GM15510 (cell line): ENCODE measurements around the gene RYR1.

Experiments
- POLR2A ChIP-seq: IDR thresholded peaks from 3 replicates; pipeline ENCODE4 v1.6.1; 2011; ENCODE audit warnings: borderline replicate concordance; ENCODE audit not compliant: insufficient read length; ENCODE audit errors: extremely low read depth

RYR1 gene

DNA sequence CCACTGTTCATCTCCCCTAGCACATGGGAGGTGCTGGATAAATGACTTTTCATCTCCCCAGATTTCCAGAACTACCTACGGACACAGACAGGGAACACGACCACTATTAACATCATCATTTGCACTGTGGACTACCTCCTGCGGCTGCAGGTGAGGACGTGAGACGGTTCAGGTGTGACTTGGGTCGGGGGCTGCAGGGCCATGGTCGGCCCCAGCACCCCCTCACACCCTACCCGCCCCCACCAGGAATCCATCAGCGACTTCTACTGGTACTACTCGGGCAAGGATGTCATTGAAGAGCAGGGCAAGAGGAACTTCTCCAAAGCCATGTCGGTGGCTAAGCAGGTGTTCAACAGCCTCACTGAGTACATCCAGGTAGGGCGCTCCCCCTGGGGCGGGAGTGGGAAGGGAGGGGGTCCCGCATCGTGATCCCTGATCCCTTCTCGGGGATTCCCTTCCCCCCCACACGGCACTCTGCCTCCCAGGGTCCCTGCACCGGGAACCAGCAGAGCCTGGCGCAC is 109.9 kb downstream of the RYR1 start:
- no peak for TF ChIP-seq POLR2A

DNA sequence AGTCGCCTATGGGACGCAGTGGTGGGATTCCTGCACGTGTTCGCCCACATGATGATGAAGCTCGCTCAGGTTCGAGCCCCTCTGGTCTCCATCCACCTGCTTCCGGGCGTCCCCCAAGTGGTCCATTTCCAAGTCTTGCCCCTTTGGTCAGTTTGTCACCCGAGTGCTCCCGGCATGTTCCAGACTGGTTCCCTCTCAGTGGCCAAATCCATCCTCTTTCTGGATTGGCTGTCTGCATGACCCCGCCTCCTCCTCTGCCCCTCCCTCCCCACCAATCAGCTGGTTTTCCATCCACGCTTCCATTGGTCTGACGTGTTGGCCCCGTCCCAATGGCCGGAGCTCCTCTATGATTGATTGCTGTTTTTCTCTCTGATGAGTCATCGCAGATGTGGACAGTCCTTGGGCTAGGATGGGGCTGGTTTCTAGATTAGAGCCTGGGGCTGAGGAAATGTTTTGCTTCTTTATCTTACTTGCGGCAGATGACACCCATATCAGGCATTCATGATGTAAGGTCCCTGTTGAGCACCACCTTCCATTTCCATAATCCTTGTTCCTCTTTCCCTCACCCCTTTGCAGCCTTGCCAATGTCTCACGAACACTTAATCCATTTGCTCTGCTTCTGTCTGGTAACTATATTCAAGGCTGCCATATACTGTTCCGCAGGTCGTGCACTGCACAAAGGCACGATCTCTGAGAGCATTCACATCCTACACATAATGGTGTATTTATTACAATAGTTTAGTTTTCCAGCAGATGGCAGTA is 110.5 kb downstream of the RYR1 start:
- TF ChIP-seq POLR2A: peak; percentile 52

DNA sequence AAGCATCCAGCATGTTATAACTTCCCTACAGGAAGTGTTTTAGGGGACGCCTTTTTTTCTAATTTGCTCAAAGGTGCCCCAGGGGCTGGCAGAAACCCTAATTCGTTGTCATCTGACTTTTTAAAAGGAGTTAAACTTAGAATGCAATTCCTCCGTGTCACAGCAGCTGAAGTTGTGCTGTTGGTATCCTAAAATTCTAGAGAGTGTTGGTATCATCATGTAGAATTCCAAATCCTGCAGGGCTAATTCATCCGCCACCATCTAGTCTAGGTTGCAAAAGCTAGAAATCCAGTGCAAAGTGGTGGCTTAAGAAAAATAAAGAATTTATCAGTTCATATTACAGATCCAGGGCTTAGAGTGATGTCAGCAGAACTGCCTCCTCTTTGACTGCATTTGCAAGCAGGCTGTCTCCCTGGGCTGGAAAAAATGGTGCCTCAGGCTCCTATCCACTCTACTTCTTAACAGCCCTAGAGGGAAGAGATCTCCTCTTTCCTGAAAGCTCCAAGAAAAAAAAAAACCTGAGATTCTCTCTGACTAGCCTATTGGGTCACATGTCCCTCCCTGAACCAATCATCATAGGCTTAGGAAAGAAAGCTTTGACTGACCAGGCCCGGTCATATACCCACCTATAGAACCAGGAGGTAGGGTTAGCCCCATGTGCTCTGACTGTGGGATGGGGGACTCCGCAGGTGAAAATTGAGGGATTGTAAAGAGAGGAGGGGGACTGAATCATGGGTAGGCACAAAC is 111.3 kb downstream of the RYR1 start:
- TF ChIP-seq POLR2A: no peak

DNA sequence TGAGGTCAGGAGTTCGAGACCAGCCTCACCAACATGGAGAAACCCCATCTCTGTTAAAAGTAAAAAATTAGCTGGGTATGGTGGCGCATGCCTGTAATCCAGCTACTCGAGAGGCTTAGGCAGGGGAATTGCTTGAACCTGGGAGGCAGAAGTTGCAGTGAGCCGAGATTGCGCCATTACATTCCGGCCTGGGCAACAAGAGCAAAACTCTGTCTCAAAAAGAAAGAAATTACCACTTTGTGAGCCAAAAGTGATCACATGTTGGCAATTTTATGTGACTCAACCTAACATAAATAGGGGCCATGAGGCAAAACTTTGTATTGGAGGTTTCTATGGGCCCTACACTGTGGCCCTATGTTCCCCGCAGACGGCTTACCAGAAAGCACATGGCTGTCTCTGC is 112.1 kb downstream of the RYR1 start:
- TF ChIP-seq POLR2A: no peak

DNA sequence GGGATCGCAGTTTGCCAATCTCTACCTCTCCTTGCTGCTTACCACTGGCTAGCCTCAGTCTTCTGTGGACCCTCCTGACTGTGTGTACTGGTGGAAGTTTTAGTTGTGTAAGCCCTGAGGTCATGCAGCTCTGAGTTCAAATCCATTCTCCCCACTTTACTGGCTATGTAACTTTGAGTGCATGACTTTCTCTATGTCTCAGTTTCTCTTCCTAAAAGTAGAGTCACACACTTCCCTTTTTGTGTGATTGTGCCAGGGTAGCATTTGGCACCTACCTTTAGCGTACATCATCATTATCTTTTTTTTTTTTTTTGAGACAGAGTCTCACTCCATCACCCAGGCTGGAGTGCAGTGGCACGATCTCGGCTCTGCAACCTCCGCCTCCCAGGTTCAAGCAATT is 113.9 kb downstream of the RYR1 start:
- no peak for TF ChIP-seq POLR2A

DNA sequence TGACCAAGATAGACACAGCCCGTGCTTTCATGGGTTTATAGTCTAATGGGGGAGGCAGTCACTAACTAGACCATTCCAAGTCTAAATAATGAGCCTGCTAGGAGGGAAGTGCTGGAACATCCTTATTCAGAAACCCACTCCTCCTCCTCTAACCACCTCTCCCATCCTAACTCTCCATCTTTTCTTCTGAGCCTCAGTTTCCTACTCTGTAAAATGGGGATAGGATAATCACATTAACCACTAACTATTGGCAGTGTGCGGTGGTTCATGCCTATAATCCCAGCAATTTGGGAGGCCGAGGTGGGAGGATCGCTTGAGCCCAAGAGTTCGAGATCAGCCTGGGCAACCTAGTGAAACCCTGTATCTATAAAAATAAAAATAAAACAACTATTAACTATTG is 115.6 kb downstream of the RYR1 start:
- TF ChIP-seq POLR2A: no peak

DNA sequence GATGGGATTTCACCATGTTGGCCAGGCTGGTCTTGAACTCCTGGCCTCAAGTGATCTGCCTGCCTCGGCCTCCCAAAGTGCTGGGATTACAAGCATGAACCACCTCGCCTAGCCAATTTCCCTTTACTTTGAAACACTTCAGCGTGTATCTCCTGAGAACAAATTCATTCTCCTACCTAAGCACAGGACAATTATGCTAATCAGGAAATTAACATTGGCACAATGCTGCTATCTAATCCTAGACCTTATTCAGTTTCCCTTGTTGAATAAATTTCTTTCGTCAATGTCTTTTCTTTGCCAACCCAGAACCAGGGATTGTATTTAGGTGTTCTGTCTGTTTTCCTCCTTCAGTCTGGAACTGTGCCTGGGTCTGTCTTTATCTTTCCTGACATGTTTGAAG is 116.5 kb downstream of the RYR1 start:
- TF ChIP-seq POLR2A: no peak

DNA sequence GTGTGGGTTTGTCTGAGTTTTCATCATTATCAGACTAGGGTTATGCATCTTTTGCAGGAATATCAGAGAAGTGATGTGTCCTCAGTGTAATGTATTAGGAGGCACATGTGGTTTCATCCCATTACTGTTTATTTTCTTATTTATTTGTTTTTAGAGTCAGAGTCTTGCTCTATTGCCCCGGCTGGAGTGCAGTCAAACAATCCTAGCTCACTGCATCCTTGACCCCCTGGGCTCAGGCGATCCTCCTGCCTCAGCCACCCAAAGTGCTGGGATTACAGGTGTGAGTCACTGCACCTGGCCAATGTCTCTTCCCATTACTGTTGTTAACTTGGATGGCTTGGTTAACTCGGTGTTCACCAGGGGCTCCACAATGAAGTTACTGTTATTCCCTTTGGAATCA is 116.9 kb downstream of the RYR1 start:
- no peak for TF ChIP-seq POLR2A

DNA sequence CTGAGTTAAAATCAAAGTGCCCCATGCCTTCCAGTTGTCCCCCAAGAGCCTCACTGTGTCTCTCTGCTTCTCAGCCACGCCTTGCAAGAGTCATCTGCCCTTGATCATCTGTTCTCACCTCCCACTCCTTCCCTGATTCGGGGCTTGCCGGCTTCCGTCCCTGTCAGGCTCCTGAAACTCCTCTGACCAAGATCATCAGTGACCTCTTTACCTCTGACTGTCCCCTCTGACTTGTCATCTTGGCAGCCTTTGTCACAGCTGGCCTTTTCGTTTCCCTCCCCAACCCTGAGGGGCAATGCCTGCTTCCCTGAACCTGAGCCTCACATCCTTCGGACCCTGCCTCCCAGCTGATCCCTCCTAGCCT is 117.9 kb downstream of the RYR1 start:
- TF ChIP-seq POLR2A: no peak

DNA sequence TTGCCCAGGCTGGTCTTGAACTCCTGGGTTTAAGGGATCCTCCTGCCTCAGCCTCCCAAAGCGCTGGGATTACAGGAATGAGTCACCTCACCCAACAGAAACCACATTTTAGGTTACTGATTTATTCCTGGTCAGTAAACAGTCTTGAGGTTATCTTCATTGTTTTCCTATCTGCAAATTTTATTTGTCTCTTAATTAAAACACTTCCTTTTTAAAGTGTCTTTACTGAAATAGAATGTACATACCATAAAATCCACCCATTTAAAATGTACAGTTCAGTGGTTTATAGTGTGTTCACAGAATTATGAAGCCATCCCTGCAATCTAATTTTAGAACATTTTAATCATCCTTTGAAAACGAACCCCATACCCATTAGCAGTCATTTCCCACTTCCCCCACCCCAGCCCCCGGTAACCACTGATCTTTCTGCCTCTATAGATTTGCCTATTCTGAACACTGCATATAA is 121.2 kb downstream of the RYR1 start:
- TF ChIP-seq POLR2A: no peak

DNA sequence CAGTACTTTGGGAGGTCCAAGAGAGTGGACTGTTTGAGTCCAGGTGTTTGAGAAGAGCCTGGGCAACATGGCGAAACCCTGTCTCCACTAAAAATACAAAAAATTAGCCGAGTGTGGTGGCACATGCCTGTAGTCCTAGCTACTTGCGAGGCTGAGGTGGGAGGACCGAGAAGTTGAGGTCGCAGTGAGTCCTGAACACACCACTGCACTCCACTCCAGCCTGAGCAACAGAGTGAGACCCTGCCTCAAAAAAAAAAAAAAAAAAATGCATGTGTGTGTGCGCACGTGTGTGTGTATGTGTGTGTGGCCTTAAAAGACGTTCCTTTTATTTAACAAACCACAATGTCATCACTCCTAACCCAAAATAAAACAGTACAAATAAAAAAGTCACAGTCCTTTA is 121.7 kb downstream of the RYR1 start:
- no peak for TF ChIP-seq POLR2A

DNA sequence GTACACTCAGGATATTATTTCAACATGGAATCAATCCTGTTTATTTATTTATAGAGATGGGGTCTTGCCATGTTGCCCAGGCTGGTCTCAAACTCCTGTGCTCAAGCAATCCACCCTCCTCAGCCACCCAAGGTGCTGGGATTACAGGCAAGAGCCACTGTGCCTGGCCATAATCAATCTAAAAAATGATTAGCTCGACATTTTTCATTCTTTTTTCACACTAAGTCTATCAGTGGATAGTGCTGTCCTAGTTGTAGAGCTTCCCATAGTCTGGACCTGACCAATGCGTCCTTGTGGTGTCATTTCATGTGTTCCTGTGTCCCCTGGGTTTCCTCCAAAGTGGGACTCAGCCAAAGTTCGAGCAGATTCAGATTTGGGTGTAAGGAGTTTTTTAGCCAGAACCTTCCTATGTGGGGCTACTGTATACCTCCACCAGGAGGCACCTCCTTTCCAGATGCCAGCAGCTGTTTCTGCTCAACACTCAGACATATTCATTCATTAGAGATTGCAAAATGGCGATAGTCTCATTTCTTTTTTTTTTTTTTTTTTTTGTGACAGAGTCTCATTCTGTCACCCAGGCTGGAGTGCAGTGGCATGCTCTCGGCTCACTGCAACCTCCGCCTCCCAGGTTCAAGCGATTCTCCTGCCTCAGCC is 123.2 kb downstream of the RYR1 start:
- TF ChIP-seq POLR2A: no peak

DNA sequence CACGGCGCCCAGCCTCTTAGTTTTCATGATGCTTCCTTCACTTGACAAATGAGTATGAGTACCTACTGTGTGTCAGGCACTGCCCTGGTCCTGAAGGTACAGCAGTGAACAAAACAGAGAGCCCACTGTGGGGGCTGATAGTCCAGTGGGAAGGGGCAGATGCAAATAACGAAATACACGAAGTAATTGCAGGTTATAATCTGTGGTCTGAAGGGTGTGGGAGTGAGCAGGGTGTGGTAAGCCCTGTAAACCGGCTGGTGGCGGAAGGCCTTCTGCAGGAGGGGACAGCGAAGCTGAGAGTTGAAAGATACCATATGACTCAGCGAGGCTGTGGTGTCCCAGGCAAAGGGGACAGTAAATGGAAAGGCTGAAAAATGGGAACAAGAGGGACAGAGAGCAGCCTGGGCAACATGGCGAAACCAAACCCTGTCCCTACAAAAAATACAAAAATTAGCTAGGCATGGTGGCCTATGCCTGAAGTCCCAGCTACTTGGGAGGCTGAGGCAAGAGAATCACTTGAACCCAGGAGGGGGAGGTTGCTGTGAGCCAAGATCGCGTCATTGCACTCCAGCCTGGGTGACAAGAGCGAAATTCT is 123.8 kb downstream of the RYR1 start:
- TF ChIP-seq POLR2A: no peak

DNA sequence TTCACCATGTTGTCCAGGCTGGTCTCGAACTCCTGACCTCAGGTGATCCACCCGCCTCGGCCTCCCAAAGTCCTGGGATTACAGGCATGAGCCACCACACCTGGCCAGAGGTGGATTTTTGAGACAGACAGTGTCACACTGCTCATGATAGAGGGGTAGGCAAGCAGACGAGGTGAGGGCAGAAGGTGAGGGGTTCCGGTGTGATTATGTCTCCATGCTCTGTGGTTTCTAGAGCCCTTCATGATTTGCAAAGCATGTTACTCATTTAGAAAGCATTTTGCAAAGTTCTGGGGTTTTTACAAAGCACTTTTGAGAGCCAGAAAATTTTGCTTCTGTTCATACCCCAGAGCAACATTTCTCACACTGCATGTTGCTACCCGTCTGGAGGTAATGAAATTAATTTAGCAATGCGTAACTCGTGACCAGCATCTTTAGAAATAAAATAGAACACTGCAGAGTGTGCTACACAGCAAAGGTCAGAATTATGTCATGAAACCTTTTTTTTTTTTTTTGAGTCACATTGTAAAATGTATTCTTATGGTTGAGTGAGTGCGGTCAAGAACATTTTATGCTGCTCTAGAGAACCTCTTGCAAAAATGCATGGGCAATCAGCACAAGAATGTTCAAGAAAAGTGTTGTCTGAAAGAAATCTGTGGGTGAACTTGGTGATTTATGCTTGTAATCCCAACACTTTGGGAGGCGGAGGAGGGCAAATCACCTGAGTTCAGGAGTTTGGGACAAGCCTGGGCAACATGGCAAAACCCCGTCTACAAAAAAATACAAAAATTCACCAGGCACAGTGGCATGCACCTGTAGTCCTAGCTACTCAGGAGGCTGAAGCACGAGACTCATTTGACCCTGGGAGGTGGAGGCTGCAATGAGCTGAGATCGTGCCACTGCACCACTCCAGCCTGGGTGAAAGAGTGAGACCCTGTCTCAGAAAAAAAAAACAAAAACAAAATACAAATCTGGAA is 126.2 kb downstream of the RYR1 start:
- no peak for TF ChIP-seq POLR2A
